Esophagus muscularis mucosa (tissue), 4 donors: ENCODE results near the gene TMEM120B.

Experiments used
- CTCF ChIP-seq, 3 experiments: fragments of 200-600 bp in 2 of 3; fragments of 450-650 bp in 1 of 3; sonication (generic) in 2 of 3; IDR thresholded peaks; one replicate each; pipeline ENCODE4 v1.5.1; 2017 to 2019; ENCODE audit warnings: antibody characterized with exemption in 3 of 3, mild to moderate bottlenecking in 2 of 3, moderate library complexity in 1 of 3
- EP300 ChIP-seq: sonication (generic); formaldehyde crosslinking; IDR thresholded peaks from one replicate; pipeline ENCODE4 v1.6.1; 2017; ENCODE audit warnings: antibody characterized with exemption
- POLR2A ChIP-seq: fragments of 450-650 bp; IDR thresholded peaks from one replicate; pipeline ENCODE4 v1.6.1; 2017; ENCODE audit warnings: antibody characterized with exemption, moderate library complexity, mild to moderate bottlenecking, low read depth
- POLR2AphosphoS5 ChIP-seq, 2 donors: sonication (generic); formaldehyde crosslinking; IDR thresholded peaks; one replicate each; pipeline ENCODE4 v1.6.1; 2017; ENCODE audit warnings: antibody characterized with exemption in 2 of 2

DNA sequence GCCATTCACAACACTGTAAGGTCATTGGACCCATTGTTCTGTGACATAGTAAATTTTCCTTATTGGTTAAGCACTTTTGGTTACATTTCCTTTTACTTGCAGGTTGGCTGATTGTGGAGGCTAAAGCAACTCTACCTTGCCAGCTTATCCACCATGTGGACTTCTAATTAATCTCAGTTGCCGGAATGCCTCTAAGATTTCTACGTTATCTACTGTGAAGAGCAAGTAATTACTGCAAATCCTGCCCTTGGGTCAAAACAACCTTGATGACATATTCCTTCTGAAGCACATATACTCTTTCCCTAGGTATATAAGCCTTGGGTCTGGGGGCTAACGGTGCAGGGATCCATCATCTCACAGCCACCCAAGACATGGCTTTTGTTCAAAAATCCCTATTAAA lies 23.6 kb upstream of the TMEM120B start:
- TF ChIP-seq POLR2AphosphoS5 (IDR thresholded peaks at IDR 0.05) (no peak), CTCF (IDR thresholded peaks at IDR 0.05) (no peak), EP300 (no peak), POLR2A (no peak)
